ENCODE results near the gene FRYL.
"Not testable (repeated sequence)": the region's sequence is repeated elsewhere in the genome, so short reads cannot be mapped to it uniquely, and the experiment has no call there.

FRYL gene

GRCh38 chr4:48704091-48704802, 75.8 kb downstream of the FRYL start:
- no peak for DNase-seq (ENCODE audit: insufficient read length, low spot score)
- FAIRE-seq = no peak

- FAIRE-seq (no peak), DNase-seq (ENCODE audit: insufficient read length, low spot score) (no peak)
Measured at GRCh38 chr4:48699475-48699874, 80.6 kb downstream of the FRYL start.

- peak; percentile 64 for FAIRE-seq
- no peak for DNase-seq (ENCODE audit: insufficient read length, low spot score)
Measured at GRCh38 chr4:48698029-48698971, 81.8 kb downstream of the FRYL start.

- not testable (repeated sequence) for FAIRE-seq; DNase-seq (ENCODE audit: insufficient read length, low spot score)
Measured at GRCh38 chr4:48697516-48697915, 82.6 kb downstream of the FRYL start.

GRCh38 chr4:48694824-48695223, 85.3 kb downstream of the FRYL start:
- FAIRE-seq = no peak
- DNase-seq (ENCODE audit: insufficient read length, low spot score) = no peak

- DNase-seq (ENCODE audit: insufficient read length, low spot score) (no peak), FAIRE-seq (no peak)
Measured at GRCh38 chr4:48693856-48694574, 86.1 kb downstream of the FRYL start.

GRCh38 chr4:48692897-48693296, 87.2 kb downstream of the FRYL start:
- no peak for FAIRE-seq

GRCh38 chr4:48692044-48692443, 88.0 kb downstream of the FRYL start:
- FAIRE-seq = no peak
- DNase-seq (ENCODE audit: insufficient read length, low spot score) = no peak

More at GRCh38 chr4:48692897-48693296, 87.2 kb downstream of the FRYL start:
- DNase-seq (ENCODE audit: insufficient read length, low spot score) = no peak

GRCh38 chr4:48688953-48689352, 91.1 kb downstream of the FRYL start:
- no peak for FAIRE-seq

GRCh38 chr4:48687313-48688051, 92.6 kb downstream of the FRYL start:
- FAIRE-seq (no peak), DNase-seq (ENCODE audit: insufficient read length, low spot score) (no peak)

More at GRCh38 chr4:48688953-48689352, 91.1 kb downstream of the FRYL start:
- no peak for DNase-seq (ENCODE audit: insufficient read length, low spot score)

GRCh38 chr4:48686369-48686768, 93.7 kb downstream of the FRYL start:
- no peak for FAIRE-seq
- DNase-seq (ENCODE audit: insufficient read length, low spot score) = no peak

- no peak for DNase-seq (ENCODE audit: insufficient read length, low spot score)
- peak; percentile 74 for FAIRE-seq
Measured at GRCh38 chr4:48683784-48684666, 96.1 kb downstream of the FRYL start.

GRCh38 chr4:48682870-48683269, 97.2 kb downstream of the FRYL start:
- FAIRE-seq; DNase-seq (ENCODE audit: insufficient read length, low spot score): not testable (repeated sequence)

- DNase-seq (ENCODE audit: insufficient read length, low spot score) = no peak
- peak; percentile 93 for FAIRE-seq
Measured at GRCh38 chr4:48681856-48682255, 98.2 kb downstream of the FRYL start.

GRCh38 chr4:48680848-48681568, 99.1 kb downstream of the FRYL start:
- FAIRE-seq (peak; percentile 75), DNase-seq (ENCODE audit: insufficient read length, low spot score) (no peak)

GRCh38 chr4:48673537-48673936, 106.5 kb downstream of the FRYL start:
- FAIRE-seq (peak; percentile 55), DNase-seq (ENCODE audit: insufficient read length, low spot score) (no peak)

- FAIRE-seq (no peak), DNase-seq (ENCODE audit: insufficient read length, low spot score) (no peak)
Measured at GRCh38 chr4:48670587-48670986, 109.5 kb downstream of the FRYL start.

GRCh38 chr4:48669086-48669485, 111.0 kb downstream of the FRYL start:
- DNase-seq (ENCODE audit: insufficient read length, low spot score) (no peak), FAIRE-seq (no peak)
